ENCODE results near the gene RAB11B. TPM values are rescaled to one million over a fixed set of nuclear protein-coding genes. Genes with fewer than 3 reads are reported as not detected.

The RAB11B gene
- total and polyA plus RNA-seq, 2 of the 13 experiments (the other 11 are each of a cell fraction or from before 2014, with no cell fraction given) = 6.0 to 28.4 TPM

DNA sequence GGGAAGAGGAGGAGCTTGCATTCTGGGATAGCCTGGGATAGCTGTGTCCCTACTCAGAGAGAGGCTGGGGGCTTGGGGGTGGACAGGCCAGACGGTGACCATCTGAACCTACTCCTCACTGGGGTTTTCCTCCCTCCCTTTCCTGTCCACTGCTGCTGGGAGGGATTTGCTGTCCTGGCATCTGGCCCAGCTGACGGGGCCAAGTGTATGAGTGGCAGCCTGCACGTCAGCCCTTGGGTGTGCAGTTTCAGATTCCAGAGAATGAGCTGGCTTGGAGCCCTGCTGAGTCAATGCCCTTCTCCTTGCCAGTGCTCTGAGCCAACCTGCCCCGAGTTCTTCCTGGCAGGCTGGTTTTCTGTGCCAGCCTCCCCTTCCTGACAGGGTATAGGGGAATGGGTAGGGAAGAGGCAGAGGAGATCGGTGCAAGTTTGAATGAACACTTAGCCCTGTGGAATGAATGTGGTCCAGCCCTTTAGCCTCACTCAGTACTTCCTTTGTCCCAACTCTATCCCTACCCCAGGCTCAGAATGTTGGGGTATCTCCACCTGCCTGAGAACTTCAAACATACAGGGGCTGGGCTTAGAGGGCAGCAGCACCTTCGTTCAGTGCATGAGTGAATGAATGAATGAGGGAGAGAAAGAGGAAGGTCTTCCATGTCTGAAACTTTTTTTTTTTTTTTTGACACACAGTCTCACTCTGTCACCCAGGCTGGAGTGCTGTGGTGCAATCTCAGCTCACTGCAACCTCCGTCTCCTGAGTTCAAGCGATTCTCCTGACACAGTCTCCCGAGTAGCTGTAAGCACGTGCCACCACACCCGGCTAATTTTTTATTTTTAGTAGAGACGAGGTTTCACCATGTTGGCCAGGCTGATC is 28.0 kb upstream of the RAB11B start (continued):
- TF ChIP-seq, protein P1, sequence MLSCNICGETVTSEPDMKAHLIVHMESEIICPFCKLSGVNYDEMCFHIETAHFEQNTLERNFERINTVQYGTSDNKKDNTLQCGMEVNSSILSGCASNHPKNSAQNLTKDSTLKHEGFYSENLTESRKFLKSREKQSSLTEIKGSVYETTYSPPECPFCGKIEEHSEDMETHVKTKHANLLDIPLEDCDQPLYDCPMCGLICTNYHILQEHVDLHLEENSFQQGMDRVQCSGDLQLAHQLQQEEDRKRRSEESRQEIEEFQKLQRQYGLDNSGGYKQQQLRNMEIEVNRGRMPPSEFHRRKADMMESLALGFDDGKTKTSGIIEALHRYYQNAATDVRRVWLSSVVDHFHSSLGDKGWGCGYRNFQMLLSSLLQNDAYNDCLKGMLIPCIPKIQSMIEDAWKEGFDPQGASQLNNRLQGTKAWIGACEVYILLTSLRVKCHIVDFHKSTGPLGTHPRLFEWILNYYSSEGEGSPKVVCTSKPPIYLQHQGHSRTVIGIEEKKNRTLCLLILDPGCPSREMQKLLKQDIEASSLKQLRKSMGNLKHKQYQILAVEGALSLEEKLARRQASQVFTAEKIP (CRISPR knock-in tag; IDR thresholded peaks at IDR 0.05; ENCODE audit: borderline replicate concordance) = no peak
- TF ChIP-seq PITX1 (CRISPR knock-in tag; IDR thresholded peaks at IDR 0.05) (peak; percentile 84), SRSF9 (IDR thresholded peaks at IDR 0.05; ENCODE audit: borderline replicate concordance, insufficient read depth, low read depth, low read length, poor library complexity, severe bottlenecking) (no peak), ZBTB1 (CRISPR knock-in tag; IDR thresholded peaks at IDR 0.05; ENCODE audit: borderline replicate concordance) (no peak), MEIS2 (CRISPR knock-in tag; IDR thresholded peaks at IDR 0.05) (peak; percentile 66; the same call in 1 of the 2 replicates), ETV6 (CRISPR knock-in tag; conservative IDR thresholded peaks at IDR 0.05) (no peak)
- TF ChIP-seq, protein P2, sequence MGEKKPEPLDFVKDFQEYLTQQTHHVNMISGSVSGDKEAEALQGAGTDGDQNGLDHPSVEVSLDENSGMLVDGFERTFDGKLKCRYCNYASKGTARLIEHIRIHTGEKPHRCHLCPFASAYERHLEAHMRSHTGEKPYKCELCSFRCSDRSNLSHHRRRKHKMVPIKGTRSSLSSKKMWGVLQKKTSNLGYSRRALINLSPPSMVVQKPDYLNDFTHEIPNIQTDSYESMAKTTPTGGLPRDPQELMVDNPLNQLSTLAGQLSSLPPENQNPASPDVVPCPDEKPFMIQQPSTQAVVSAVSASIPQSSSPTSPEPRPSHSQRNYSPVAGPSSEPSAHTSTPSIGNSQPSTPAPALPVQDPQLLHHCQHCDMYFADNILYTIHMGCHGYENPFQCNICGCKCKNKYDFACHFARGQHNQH (CRISPR knock-in tag; IDR thresholded peaks at IDR 0.05) = no peak
- TF ChIP-seq, protein P3, sequence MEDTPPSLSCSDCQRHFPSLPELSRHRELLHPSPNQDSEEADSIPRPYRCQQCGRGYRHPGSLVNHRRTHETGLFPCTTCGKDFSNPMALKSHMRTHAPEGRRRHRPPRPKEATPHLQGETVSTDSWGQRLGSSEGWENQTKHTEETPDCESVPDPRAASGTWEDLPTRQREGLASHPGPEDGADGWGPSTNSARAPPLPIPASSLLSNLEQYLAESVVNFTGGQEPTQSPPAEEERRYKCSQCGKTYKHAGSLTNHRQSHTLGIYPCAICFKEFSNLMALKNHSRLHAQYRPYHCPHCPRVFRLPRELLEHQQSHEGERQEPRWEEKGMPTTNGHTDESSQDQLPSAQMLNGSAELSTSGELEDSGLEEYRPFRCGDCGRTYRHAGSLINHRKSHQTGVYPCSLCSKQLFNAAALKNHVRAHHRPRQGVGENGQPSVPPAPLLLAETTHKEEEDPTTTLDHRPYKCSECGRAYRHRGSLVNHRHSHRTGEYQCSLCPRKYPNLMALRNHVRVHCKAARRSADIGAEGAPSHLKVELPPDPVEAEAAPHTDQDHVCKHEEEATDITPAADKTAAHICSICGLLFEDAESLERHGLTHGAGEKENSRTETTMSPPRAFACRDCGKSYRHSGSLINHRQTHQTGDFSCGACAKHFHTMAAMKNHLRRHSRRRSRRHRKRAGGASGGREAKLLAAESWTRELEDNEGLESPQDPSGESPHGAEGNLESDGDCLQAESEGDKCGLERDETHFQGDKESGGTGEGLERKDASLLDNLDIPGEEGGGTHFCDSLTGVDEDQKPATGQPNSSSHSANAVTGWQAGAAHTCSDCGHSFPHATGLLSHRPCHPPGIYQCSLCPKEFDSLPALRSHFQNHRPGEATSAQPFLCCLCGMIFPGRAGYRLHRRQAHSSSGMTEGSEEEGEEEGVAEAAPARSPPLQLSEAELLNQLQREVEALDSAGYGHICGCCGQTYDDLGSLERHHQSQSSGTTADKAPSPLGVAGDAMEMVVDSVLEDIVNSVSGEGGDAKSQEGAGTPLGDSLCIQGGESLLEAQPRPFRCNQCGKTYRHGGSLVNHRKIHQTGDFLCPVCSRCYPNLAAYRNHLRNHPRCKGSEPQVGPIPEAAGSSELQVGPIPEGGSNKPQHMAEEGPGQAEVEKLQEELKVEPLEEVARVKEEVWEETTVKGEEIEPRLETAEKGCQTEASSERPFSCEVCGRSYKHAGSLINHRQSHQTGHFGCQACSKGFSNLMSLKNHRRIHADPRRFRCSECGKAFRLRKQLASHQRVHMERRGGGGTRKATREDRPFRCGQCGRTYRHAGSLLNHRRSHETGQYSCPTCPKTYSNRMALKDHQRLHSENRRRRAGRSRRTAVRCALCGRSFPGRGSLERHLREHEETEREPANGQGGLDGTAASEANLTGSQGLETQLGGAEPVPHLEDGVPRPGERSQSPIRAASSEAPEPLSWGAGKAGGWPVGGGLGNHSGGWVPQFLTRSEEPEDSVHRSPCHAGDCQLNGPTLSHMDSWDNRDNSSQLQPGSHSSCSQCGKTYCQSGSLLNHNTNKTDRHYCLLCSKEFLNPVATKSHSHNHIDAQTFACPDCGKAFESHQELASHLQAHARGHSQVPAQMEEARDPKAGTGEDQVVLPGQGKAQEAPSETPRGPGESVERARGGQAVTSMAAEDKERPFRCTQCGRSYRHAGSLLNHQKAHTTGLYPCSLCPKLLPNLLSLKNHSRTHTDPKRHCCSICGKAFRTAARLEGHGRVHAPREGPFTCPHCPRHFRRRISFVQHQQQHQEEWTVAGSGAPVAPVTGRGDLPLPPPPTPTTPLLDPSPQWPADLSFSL (CRISPR knock-in tag; IDR thresholded peaks at IDR 0.05) = no peak
- TF ChIP-seq, protein P4, sequence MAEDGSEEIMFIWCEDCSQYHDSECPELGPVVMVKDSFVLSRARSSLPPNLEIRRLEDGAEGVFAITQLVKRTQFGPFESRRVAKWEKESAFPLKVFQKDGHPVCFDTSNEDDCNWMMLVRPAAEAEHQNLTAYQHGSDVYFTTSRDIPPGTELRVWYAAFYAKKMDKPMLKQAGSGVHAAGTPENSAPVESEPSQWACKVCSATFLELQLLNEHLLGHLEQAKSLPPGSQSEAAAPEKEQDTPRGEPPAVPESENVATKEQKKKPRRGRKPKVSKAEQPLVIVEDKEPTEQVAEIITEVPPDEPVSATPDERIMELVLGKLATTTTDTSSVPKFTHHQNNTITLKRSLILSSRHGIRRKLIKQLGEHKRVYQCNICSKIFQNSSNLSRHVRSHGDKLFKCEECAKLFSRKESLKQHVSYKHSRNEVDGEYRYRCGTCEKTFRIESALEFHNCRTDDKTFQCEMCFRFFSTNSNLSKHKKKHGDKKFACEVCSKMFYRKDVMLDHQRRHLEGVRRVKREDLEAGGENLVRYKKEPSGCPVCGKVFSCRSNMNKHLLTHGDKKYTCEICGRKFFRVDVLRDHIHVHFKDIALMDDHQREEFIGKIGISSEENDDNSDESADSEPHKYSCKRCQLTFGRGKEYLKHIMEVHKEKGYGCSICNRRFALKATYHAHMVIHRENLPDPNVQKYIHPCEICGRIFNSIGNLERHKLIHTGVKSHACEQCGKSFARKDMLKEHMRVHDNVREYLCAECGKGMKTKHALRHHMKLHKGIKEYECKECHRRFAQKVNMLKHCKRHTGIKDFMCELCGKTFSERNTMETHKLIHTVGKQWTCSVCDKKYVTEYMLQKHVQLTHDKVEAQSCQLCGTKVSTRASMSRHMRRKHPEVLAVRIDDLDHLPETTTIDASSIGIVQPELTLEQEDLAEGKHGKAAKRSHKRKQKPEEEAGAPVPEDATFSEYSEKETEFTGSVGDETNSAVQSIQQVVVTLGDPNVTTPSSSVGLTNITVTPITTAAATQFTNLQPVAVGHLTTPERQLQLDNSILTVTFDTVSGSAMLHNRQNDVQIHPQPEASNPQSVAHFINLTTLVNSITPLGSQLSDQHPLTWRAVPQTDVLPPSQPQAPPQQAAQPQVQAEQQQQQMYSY (CRISPR knock-in tag; IDR thresholded peaks at IDR 0.05) = no peak
- TF ChIP-seq, protein P5, sequence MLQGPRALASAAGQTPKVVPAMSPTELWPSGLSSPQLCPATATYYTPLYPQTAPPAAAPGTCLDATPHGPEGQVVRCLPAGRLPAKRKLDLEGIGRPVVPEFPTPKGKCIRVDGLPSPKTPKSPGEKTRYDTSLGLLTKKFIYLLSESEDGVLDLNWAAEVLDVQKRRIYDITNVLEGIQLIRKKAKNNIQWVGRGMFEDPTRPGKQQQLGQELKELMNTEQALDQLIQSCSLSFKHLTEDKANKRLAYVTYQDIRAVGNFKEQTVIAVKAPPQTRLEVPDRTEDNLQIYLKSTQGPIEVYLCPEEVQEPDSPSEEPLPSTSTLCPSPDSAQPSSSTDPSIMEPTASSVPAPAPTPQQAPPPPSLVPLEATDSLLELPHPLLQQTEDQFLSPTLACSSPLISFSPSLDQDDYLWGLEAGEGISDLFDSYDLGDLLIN (CRISPR knock-in tag; IDR thresholded peaks at IDR 0.05; ENCODE audit: borderline replicate concordance) = no peak
